ENCODE results near the gene GPANK1. TPM values are rescaled to one million over a fixed set of nuclear protein-coding genes. Genes with fewer than 3 reads are reported as not detected.
A peak's percentile ranks its signal among the peaks of the same experiment; 100 is the strongest.

Gene GPANK1
- total and polyA plus RNA-seq, 9 of the 15 experiments (the other 6 are each of a cell fraction or from before 2014, with no cell fraction given) = 32.2 to 111 (median 46.3) TPM

- TF ChIP-seq TFAM (CRISPR knock-in tag; conservative IDR thresholded peaks at IDR 0.05) (no peak), DPF2 (IDR thresholded peaks at IDR 0.05) (peak; percentile 94), CHD1 (IDR thresholded peaks at IDR 0.05; ENCODE audit: low read length) (no peak), RBM34 (IDR thresholded peaks at IDR 0.05; ENCODE audit: borderline replicate concordance, insufficient read depth, low read length) (no peak), FOXP1 (CRISPR knock-in tag; IDR thresholded peaks at IDR 0.05) (no peak), ARNT (IDR thresholded peaks at IDR 0.05) (peak; percentile 29 to 66; a peak in 1 of 4 replicates), MXD1 (CRISPR knock-in tag; IDR thresholded peaks at IDR 0.05; ENCODE audit: borderline replicate concordance, poor library complexity, severe bottlenecking) (no peak), ZNF740 (CRISPR knock-in tag; IDR thresholded peaks at IDR 0.05) (no peak), ZNF740 (tag; IDR thresholded peaks at IDR 0.05) (no peak), MCM3 (IDR thresholded peaks at IDR 0.05) (no peak), RBBP5 (IDR thresholded peaks at IDR 0.05; ENCODE audit: borderline replicate concordance, insufficient read depth, low read length, poor library complexity, severe bottlenecking) (no peak), ZBTB8A (IDR thresholded peaks at IDR 0.05; ENCODE audit: partially characterized antibody) (no peak), DEAF1 (CRISPR knock-in tag; IDR thresholded peaks at IDR 0.05) (no peak), NCOR1 (IDR thresholded peaks at IDR 0.05) (no peak), NFRKB (IDR thresholded peaks at IDR 0.05; ENCODE audit: low read depth) (no peak; the same call in none of the 2 replicates), ZNF699 (CRISPR knock-in tag; IDR thresholded peaks at IDR 0.05; ENCODE audit: insufficient replicate concordance) (no peak), RBFOX2 (IDR thresholded peaks at IDR 0.05; ENCODE audit: low read depth, low read length) (peak; percentile 92), GTF2E2 (tag; IDR thresholded peaks at IDR 0.05) (no peak), RAD51 (IDR thresholded peaks at IDR 0.05; ENCODE audit: borderline replicate concordance, low read depth) (no peak), ZNF134 (CRISPR knock-in tag; conservative IDR thresholded peaks at IDR 0.05) (no peak), ZBTB2 (IDR thresholded peaks at IDR 0.05) (peak; percentile 79), SIRT6 (IDR thresholded peaks at IDR 0.05; ENCODE audit: low read depth, low read length) (no peak), POLR2AphosphoS2 (IDR thresholded peaks at IDR 0.05; ENCODE audit: low read length) (no peak), POLR2B (IDR thresholded peaks at IDR 0.05; ENCODE audit: low read depth, partially characterized antibody) (peak; percentile 57), ZNF311 (CRISPR knock-in tag; IDR thresholded peaks at IDR 0.05) (no peak; the same call in 1 of the 2 replicates)
These were observed 622 bp downstream of the GPANK1 start (continued) for GRCh38 chr6:31663961-31664789.
